Measurements from ENCODE around the gene CDKN1B.
"Not testable (repeated sequence)": the region's sequence is repeated elsewhere in the genome, so short reads cannot be mapped to it uniquely, and the experiment has no call there.

Gene CDKN1B

GRCh38 chr12:12736759-12737676, 19.9 kb downstream of the CDKN1B start:
- peak; percentile 86 for DNase-seq (ENCODE audit: low read depth)
- peak overlapping the region; percentile 51 for H3K4me3 ChIP-seq (ENCODE audit: low read depth, low read length)
- peak; percentile 50 for TF ChIP-seq CTCF (IDR thresholded peaks at IDR 0.05; ENCODE audit: insufficient read depth, low read depth, low read length, missing control alignments)

DNA sequence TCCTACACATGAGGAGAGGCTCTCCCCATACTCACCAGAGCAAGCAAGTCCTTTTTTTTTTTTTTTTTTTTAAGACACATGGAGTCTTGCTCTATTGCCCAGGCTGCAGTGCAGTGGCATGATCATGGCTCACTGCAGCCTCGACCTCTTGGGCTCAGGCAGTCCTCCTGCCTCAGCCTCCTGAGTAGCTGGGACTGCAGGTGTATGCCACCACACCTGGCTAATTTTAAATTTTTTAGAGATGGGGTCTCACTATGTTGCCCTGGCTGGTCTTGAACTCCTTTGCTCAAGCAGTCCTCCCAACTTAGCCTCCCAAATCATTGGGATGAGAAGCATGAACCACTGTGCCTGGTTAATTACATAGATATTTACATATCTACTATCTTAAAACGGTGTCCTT, 21.0 kb downstream of the CDKN1B start:
- DNase-seq (ENCODE audit: low read depth); H3K4me3 ChIP-seq (ENCODE audit: low read depth, low read length): not testable (repeated sequence)

- H3K4me3 ChIP-seq (ENCODE audit: low read depth, low read length), result no peak overlapping the region
- DNase-seq (ENCODE audit: low read depth), result no peak
- no peak for TF ChIP-seq CTCF (IDR thresholded peaks at IDR 0.05; ENCODE audit: insufficient read depth, low read depth, low read length, missing control alignments)
These were observed 24.5 kb downstream of the CDKN1B start for GRCh38 chr12:12741660-12742059.

DNA sequence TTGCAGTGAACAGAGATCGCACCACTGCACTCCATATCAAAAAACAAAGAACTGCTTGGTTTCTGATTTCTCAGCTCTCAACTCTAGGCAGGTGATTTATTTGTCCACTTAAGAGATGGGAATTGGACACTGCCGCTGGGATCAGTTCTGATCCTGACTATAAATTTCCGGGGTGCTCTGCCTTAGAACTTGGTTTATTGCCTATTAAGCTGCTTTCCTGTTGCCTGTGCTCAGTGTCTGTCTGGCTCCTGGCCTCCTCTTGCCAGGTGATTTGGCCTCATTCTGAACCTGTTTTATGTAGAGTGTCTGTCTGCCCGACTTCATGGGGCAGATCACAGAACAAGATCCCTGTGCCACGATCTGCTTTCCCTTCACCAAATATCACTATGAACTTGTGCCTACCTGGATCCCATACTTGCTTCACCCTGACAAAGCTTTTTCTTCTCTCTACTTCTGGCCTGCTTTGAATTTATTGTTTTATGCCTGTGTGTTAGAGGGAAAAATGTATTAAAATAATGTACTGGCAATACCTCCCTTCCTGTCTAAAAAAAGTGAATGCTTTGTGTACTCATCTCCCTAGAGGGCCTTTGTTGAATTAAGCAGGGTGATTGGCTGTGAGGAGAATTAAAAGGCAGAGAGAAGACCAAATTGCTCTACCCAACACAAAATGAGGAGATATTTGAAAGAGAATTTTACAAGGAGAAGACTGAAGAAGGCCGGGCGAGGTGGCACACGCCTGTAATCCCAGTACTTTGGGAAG, 27.6 kb downstream of the CDKN1B start:
- H3K4me3 ChIP-seq (ENCODE audit: low read depth, low read length), result no peak overlapping the region
- no peak for TF ChIP-seq CTCF (IDR thresholded peaks at IDR 0.05; ENCODE audit: insufficient read depth, low read depth, low read length, missing control alignments)
- no peak for DNase-seq (ENCODE audit: low read depth)

- DNase-seq (ENCODE audit: low read depth), result no peak
- H3K4me3 ChIP-seq (ENCODE audit: low read depth, low read length), result no peak overlapping the region
- TF ChIP-seq CTCF (IDR thresholded peaks at IDR 0.05; ENCODE audit: insufficient read depth, low read depth, low read length, missing control alignments), result no peak
These were observed 28.5 kb downstream of the CDKN1B start for GRCh38 chr12:12745576-12746211.

GRCh38 chr12:12747278-12747677, 30.1 kb downstream of the CDKN1B start:
- TF ChIP-seq CTCF (IDR thresholded peaks at IDR 0.05; ENCODE audit: insufficient read depth, low read depth, low read length, missing control alignments), result no peak
- H3K4me3 ChIP-seq (ENCODE audit: low read depth, low read length), result no peak overlapping the region
- DNase-seq (ENCODE audit: low read depth), result no peak

- no peak overlapping the region for H3K4me3 ChIP-seq (ENCODE audit: low read depth, low read length)
- no peak for DNase-seq (ENCODE audit: low read depth)
- no peak for TF ChIP-seq CTCF (IDR thresholded peaks at IDR 0.05; ENCODE audit: insufficient read depth, low read depth, low read length, missing control alignments)
These were observed 30.9 kb downstream of the CDKN1B start for GRCh38 chr12:12748044-12748443.

Measured in GM12865 (cell line).